ENCODE measurements around the gene MINDY4.

Gene MINDY4

GRCh38 chr7:30835396-30835915 lies 64.2 kb downstream of the MINDY4 start:
- no peak for TF ChIP-seq CTCF (IDR thresholded peaks at IDR 0.05; ENCODE audit: insufficient read depth, low read depth, low read length, missing control alignments)
- DNase-seq (ENCODE audit: low read depth) = no peak
- no peak overlapping the region for H3K4me3 ChIP-seq (ENCODE audit: low read length)

DNA sequence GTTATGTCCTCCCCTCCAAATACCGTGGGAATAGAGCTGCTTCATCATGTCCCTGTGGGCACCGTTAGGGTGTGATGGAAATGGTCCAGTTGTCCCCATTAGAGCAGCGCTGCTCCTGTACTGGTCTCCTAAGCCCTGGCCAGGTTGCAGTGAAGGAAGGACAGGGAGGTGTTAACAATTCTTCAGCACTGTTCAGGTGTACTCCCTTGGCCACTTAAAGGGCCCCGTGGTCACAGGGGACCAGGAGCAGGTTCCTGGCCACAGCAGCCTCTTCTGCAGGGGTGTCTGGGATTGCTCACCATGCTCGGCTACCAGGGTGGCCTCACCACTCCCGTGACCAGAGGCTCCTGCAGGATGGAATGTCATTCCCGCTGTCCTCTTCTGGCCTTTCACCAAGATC lies 65.8 kb downstream of the MINDY4 start:
- H3K4me3 ChIP-seq (ENCODE audit: low read length) = no peak overlapping the region
- no peak for TF ChIP-seq CTCF (IDR thresholded peaks at IDR 0.05; ENCODE audit: insufficient read depth, low read depth, low read length, missing control alignments)
- no peak for DNase-seq (ENCODE audit: low read depth)

- H3K4me3 ChIP-seq (ENCODE audit: low read length) = no peak overlapping the region
- no peak for DNase-seq (ENCODE audit: low read depth)
- TF ChIP-seq CTCF (IDR thresholded peaks at IDR 0.05; ENCODE audit: insufficient read depth, low read depth, low read length, missing control alignments) = no peak
Measured at GRCh38 chr7:30837581-30837980, 66.4 kb downstream of the MINDY4 start.

DNA sequence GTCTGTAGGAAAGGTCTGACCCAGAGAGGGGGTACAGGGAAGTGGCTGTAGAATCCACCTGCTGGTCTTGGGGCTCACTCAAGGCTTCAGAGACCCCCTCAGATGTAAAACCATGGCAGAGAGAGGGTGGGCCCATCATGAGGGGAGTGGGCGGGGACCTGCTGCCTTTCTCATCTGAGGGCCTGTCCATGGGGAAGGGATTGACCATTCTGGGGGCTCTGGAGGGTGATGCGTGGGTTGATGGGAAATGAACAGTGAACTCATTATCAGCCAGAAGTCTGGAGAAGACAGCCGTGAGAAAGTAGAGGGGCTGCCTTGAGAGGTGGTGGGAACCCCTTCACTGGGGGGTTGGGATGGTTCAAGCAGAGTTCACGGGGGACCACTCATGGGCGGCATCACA lies 66.8 kb downstream of the MINDY4 start:
- no peak for DNase-seq (ENCODE audit: low read depth)
- no peak for TF ChIP-seq CTCF (IDR thresholded peaks at IDR 0.05; ENCODE audit: insufficient read depth, low read depth, low read length, missing control alignments)
- H3K4me3 ChIP-seq (ENCODE audit: low read length) = no peak overlapping the region

- no peak for TF ChIP-seq CTCF (IDR thresholded peaks at IDR 0.05; ENCODE audit: insufficient read depth, low read depth, low read length, missing control alignments)
- no peak overlapping the region for H3K4me3 ChIP-seq (ENCODE audit: low read length)
- DNase-seq (ENCODE audit: low read depth) = no peak
Measured at GRCh38 chr7:30840141-30841024, 69.2 kb downstream of the MINDY4 start.

DNA sequence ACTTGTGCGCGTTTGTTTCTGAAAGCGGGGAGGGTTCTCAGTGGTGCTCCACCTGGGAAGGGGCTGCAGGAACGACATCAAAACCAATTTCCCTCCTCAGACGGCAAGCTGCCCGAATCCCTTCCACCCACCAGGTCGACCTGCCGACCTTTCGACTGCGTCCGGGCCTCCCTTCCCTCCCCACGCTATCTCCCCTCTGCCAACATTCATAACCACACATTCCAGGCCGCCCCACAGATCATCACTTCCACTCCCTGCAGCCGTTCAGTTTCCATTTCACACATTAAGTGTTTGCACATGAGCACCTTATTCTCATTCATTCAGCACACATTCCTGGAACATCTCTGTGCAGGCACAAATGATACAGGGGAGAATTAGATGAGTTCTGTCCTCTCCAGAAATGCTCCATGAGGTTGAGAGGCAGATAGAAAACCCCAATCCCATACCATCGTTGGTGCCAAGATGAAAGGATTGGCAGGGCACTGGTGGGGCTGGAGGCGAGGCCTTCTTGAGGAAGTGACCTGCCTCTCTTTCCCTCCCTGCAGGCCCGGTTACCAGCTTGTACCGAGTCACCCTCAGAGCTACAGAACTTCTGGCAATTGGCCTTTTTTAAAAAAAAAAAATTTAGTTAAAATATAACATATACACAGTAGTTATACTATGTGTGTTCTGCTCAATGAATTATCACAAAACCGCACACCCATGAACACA lies 70.0 kb downstream of the MINDY4 start:
- H3K4me3 ChIP-seq (ENCODE audit: low read length) = no peak overlapping the region
- DNase-seq (ENCODE audit: low read depth) = no peak
- TF ChIP-seq CTCF (IDR thresholded peaks at IDR 0.05; ENCODE audit: insufficient read depth, low read depth, low read length, missing control alignments) = no peak
